H1 (cell line): ENCODE measurements around the gene HDDC3. TPM values are rescaled to one million over a fixed set of nuclear protein-coding genes. Genes with fewer than 3 reads are reported as not detected.

Experiments used
- ASH2L ChIP-seq: fragments of 200-600, 300-600 bp; sonication (generic); IDR thresholded peaks from one replicate; pipeline ENCODE4 v1.7.1; 2017; ENCODE audit warnings: low read length
- EGR1 ChIP-seq: IDR thresholded peaks from 2 replicates; pipeline ENCODE4 v1.6.1; 2011; ENCODE audit warnings: low read depth, low read length, borderline replicate concordance
- EZH2 ChIP-seq: fragments of 200-600 bp; sonication (generic); IDR thresholded peaks from 2 replicates; pipeline ENCODE4 v1.7.1; 2012; ENCODE audit warnings: low read depth, mild to moderate bottlenecking, moderate library complexity, low read length, inconsistent platforms; ENCODE audit not compliant: severe bottlenecking
- GTF2F1 ChIP-seq: IDR thresholded peaks from 2 replicates; pipeline ENCODE4 v1.6.1; 2012; ENCODE audit warnings: low read depth, low read length, improper control_type of control experiment, borderline replicate concordance
- HDAC6 ChIP-seq: IDR thresholded peaks from one replicate; pipeline ENCODE4 v1.7.1; 2012; ENCODE audit warnings: low read depth, mild to moderate bottlenecking, inconsistent platforms, low read length, moderate library complexity
- KDM1A ChIP-seq: fragments of 200-600, 300-600 bp; sonication (generic); IDR thresholded peaks from 2 replicates; pipeline ENCODE4 v1.7.1; 2016; ENCODE audit warnings: mild to moderate bottlenecking, low read length, borderline replicate concordance
- KDM5A ChIP-seq: fragments of 200-600 bp; IDR thresholded peaks from 2 replicates; pipeline ENCODE4 v1.7.1; 2012; ENCODE audit warnings: mild to moderate bottlenecking, low read length, inconsistent platforms, mixed read lengths
- MAX ChIP-seq: IDR thresholded peaks from 2 replicates; pipeline ENCODE4 v1.6.1; 2012; ENCODE audit warnings: inconsistent platforms
- NANOG ChIP-seq: IDR thresholded peaks from 2 replicates; pipeline ENCODE4 v1.6.1; 2011; ENCODE audit warnings: low read length, low read depth, mild to moderate bottlenecking, inconsistent platforms; ENCODE audit not compliant: insufficient read depth, poor library complexity, severe bottlenecking
- POU5F1 ChIP-seq: IDR thresholded peaks from 2 replicates; pipeline ENCODE4 v1.6.1; 2011; ENCODE audit warnings: low read depth, mild to moderate bottlenecking, low read length, moderate library complexity
- RBBP5 ChIP-seq: IDR thresholded peaks from 2 replicates; pipeline ENCODE4 v1.7.1; 2012; ENCODE audit warnings: low read depth, mild to moderate bottlenecking, inconsistent platforms, low read length, moderate library complexity, borderline replicate concordance
- RNF2 ChIP-seq: fragments of 200-900, 300-1000 bp; sonication (generic); IDR thresholded peaks from 2 replicates; pipeline ENCODE4 v1.7.1; 2016; ENCODE audit warnings: borderline replicate concordance, low read depth, mild to moderate bottlenecking, antibody characterized with exemption, low read length; ENCODE audit not compliant: poor library complexity, severe bottlenecking; ENCODE audit errors: missing control alignments
- SIN3A ChIP-seq, 2 experiments: IDR thresholded peaks in 1 of 2; conservative IDR thresholded peaks in 1 of 2; 2 replicates each; pipeline ENCODE4 v1.6.1; 2011 to 2012; ENCODE audit warnings: low read length in 2 of 2, improper control_type of control experiment in 1 of 2, low read depth in 1 of 2, mild to moderate bottlenecking in 1 of 2
- SIRT6 ChIP-seq: IDR thresholded peaks from one replicate; pipeline ENCODE4 v1.7.1; 2012; ENCODE audit warnings: low read length, inconsistent platforms
- SP1 ChIP-seq: IDR thresholded peaks from 2 replicates; pipeline ENCODE4 v1.6.1; 2011; ENCODE audit warnings: low read depth, low read length
- SP4 ChIP-seq: IDR thresholded peaks from 2 replicates; pipeline ENCODE4 v1.6.1; 2012; ENCODE audit warnings: low read length, inconsistent platforms
- SRF ChIP-seq: IDR thresholded peaks from 2 replicates; pipeline ENCODE4 v1.6.1; 2011; ENCODE audit warnings: mild to moderate bottlenecking, low read depth, low read length, moderate library complexity
- SUZ12 ChIP-seq: fragments of 200-600 bp; sonication (generic); IDR thresholded peaks from 2 replicates; pipeline ENCODE4 v1.6.1; 2012; ENCODE audit warnings: mild to moderate bottlenecking, inconsistent platforms, low read length, moderate library complexity, mixed read lengths
- TAF1 ChIP-seq: IDR thresholded peaks from 2 replicates; pipeline ENCODE4 v1.6.1; 2011; ENCODE audit warnings: mild to moderate bottlenecking, low read depth, low read length
- TEAD4 ChIP-seq: IDR thresholded peaks from 2 replicates; pipeline ENCODE4 v1.6.1; 2012; ENCODE audit warnings: low read depth, low read length, inconsistent platforms, mixed read lengths
- YY1 ChIP-seq: IDR thresholded peaks from 2 replicates; pipeline ENCODE4 v1.6.1; 2011; ENCODE audit warnings: low read depth, mild to moderate bottlenecking, low read length
- polyA plus RNA-seq, 7 experiments: library from polyadenylated mRNA; depleted of rRNA in 3 of 7; stranded (reverse) in 5 of 7; unstranded in 2 of 7; fragments of >200 nt in 5 of 7; fragments of 200-250 nt in 2 of 7; gene quantifications; 1 replicate in 5 of 7; 2 replicates in 1 of 7; 4 replicates in 1 of 7; pipeline versions ENCODE4 v1.2.1 to v1.2.3, GENCODE V29; 2011 to 2013; ENCODE audit warnings: missing spikeins in 2 of 7, mixed read lengths in 2 of 7
- total RNA-seq: library from RNA; stranded (reverse); fragmentation: NEBNext Ultra II Directional; extraction: Animal tissue kit (Norgen Biotek cat#: 25700); gene quantifications from 2 replicates; pipeline ENCODE4 v1.2.1, GENCODE V29; 2021
- TF ChIP-seq, protein P1 (sequence below): IDR thresholded peaks from 2 replicates; pipeline ENCODE4 v1.6.1; 2011; ENCODE audit warnings: low read length, improper control_type of control experiment

Gene HDDC3
- total and polyA plus RNA-seq, 2 of the 8 experiments (the other 6 are each of a cell fraction or from before 2014, with no cell fraction given): 16.3 to 16.5 TPM

GRCh38 chr15:90902840-90903732 lies 29.3 kb downstream of the HDDC3 start, which contains the start of gene MAN2A2 (continued):
- TF ChIP-seq YY1 (no peak), SIRT6 (no peak), EGR1 (peak; percentile 79; the same call in 1 of the 2 replicates), ASH2L (peak; percentile 43), EZH2 (peak; percentile 52), GTF2F1 (no peak), TEAD4 (no peak), HDAC6 (no peak), RNF2 (peak; percentile 23), SP1 (no peak), KDM1A (no peak), TAF1 (no peak), NANOG (no peak), SUZ12 (peak; percentile 52; the same call in 1 of the 2 replicates), POU5F1 (no peak), SRF (no peak), SP4 (no peak), MAX (0 out of 2 replicates have a peak, but pooled peaks have one; percentile 15), KDM5A (no peak), RBBP5 (peak; percentile 74), SIN3A (conservative IDR thresholded peaks at IDR 0.05 in 1 of 2, IDR thresholded peaks at IDR 0.05 in 1 of 2; ENCODE audit: low read depth in 1 of 2, low read length in 2 of 2) (peak in 1 of 2 experiments; percentile 43; a peak in 1 of 4 replicates)
- TF ChIP-seq, protein P1, sequence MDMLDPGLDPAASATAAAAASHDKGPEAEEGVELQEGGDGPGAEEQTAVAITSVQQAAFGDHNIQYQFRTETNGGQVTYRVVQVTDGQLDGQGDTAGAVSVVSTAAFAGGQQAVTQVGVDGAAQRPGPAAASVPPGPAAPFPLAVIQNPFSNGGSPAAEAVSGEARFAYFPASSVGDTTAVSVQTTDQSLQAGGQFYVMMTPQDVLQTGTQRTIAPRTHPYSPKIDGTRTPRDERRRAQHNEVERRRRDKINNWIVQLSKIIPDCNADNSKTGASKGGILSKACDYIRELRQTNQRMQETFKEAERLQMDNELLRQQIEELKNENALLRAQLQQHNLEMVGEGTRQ: no peak
